Measurements from ENCODE around the gene CPXM2. TPM values are rescaled to one million over a fixed set of nuclear protein-coding genes. Genes with fewer than 3 reads are reported as not detected.

The CPXM2 gene
- total RNA-seq, 1 donor from 2014 or later: 0.16 TPM

- DNase-seq: no peak
Observed at GRCh38 chr10:123904834-123905409, 13.3 kb upstream of the CPXM2 start.

DNA sequence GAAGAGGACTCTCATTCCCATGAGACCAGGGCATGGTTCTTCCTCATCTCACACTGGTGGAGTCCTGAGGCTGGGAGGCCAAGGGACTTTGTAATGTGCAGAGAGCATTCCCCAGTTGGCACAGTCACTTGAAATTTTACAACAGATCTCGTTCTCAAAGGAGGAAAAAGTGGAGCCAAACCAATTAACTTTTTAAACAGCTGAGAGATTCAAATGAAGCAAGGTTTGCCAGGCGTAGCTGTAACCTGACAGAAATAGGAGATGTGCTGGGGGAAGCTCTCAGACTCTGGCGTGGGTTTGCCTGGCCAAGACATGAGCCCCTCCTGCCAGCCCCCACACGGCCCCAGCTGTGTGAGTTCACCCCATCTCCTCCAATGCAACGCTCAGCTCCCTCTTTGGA, 12.0 kb upstream of the CPXM2 start:
- DNase-seq: no peak

DNA sequence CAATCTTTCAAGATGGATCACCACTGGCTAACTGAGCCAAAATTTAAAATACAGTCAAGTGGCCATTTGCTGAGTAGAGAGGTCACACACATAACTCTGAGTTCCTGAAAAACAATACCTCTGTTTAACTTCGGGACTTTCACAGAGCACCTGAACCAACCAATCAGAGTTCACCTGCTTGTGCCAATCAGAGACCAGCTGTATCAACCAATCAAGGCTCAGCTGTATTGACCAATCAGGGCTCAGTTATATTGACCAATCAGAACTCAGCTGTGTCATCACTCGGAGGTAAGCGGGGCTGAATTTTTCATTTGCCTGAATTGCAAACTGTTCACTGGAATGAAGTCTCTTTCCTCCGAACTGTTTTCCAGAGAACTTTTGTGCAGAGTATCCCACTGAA, 10.0 kb upstream of the CPXM2 start:
- no peak for DNase-seq

- DNase-seq: no peak
Observed at GRCh38 chr10:123897146-123897545, 5.5 kb upstream of the CPXM2 start.

GRCh38 chr10:123896246-123896927, 4.8 kb upstream of the CPXM2 start:
- DNase-seq: no peak

DNA sequence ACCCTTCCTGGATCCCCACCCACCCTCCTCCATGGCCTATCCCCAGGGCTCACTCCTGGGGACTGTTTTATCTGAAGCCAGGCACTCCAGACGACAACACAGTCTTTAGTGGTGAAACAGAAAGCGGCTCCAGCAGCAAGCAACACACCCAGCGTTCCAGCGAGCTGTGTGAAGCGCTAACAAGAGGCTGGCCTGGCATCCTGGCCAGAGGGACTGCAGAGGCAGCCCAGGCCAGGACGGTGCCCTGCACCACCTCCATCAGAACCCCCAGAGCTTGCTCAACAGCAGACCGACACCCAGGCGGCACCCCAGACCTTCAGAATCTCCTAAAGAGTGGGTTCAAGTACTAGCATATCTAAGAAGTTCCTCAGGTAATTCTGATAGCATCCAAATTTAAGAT, 2.0 kb upstream of the CPXM2 start:
- no peak for DNase-seq

DNA sequence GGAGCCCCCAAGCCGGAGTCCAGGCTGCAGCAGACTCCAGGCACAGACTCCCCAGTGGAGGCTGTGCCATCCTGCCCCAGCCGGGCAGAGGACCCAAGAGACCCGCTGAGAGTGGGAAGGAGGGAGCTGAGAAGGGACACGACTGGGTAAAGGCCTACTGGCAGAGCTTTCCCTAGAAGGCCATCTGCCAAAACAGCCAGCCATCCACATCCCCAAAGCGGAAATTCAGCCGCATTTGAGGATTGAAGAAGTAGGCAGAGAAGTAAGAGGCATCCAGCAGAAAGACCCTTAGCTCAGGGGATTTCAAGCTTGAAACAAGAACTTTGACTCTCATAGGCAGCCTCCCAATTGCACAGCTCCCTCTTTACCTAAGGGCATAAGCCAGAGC, 857 bp downstream of the CPXM2 start:
- DNase-seq: no peak

- no peak for DNase-seq
Observed at GRCh38 chr10:123890226-123890625, 1.4 kb downstream of the CPXM2 start.

GRCh38 chr10:123889821-123890220, 1.8 kb downstream of the CPXM2 start:
- DNase-seq: no peak

DNA sequence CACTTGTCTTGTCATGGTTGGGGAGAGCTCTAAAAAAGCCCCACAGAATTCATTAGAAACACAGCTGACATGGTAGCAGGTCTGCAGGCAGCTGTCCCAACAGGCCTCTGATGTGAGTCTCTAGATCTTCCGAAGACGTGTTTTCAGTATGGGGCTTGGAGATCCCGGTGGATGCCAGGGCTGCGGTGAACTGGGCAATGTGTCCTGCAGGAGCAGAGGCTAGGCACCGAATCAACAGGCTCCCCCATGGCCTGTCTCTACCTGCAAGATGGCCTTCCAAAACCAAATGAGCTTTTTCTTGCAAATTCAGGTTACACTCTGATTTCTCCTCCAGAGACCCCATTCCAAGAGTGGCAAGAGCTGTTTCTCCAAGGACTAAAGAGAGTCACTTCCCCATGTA, 2.9 kb downstream of the CPXM2 start:
- DNase-seq: no peak

DNA sequence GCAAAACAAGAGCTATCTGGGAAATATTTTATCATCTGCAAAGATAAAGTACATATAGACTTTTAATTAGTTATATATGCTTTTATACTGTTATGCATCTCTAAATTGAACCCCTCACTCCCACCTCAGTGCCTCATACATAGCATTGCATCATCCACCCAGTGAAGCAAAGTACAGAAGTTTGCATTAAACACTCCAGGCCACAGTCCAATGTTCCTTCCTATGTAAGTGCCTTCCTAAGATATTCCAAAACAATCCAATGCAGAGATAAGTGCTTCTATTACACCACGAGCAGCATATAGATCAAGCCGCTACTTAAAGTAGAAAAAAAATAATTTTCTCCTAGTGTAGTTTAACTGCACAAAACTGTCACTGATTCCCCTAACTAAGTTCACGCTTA, 3.4 kb downstream of the CPXM2 start:
- DNase-seq: no peak

DNA sequence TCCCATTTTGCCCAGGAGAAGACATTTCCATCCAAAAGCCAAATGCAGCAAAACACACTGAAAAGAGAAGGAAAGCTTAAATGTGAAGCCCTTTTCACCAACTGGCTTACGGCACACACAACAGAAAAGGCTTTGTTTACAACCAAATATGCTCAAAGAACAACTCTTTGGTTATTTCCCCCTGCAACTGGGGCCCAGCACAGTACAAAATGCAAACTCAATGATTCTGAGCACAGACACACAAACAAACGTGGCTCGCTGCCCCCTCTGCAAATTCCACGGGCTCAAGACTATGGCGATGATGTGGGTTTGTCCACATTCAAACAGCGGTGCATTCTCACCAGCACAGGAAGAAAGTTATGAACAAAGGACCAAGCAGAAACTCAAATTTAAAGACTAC, 5.3 kb downstream of the CPXM2 start:
- no peak for DNase-seq

DNA sequence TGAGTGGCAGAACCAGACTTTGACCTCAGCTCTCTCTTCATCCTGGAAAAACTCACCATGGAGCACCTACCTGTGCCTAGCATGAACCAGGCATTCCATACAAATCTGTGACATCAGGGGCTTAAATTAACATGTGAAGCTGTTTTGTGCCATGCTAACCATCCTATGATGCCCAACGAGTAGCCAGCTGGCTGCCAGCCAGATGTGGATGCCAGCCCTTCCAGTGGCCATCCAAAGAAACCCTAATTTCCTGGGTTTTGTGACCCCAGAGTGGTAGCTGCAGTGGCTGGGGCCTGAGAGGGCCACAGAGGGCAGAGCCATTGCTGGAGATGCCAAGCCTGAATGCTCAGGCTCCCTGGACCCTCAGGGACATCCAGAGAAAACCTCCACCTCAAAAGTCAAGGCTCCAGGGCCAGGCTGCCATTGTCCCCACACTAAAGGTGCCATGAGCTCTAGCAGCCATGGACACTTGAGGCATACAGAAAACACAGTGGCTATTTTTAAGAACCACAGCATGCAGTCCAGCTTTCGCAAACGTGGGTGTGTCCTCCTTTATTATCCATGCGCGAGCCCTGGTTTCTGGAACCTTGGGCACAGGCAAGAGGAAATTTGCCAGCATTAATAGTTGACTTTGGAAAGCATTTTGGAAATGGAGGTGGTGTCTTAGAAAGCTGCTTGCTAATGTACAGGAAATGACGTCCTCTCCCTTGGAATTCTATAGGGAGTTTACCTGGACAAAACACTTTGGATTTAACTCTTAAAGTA, 6.0 kb downstream of the CPXM2 start:
- DNase-seq: no peak

DNA sequence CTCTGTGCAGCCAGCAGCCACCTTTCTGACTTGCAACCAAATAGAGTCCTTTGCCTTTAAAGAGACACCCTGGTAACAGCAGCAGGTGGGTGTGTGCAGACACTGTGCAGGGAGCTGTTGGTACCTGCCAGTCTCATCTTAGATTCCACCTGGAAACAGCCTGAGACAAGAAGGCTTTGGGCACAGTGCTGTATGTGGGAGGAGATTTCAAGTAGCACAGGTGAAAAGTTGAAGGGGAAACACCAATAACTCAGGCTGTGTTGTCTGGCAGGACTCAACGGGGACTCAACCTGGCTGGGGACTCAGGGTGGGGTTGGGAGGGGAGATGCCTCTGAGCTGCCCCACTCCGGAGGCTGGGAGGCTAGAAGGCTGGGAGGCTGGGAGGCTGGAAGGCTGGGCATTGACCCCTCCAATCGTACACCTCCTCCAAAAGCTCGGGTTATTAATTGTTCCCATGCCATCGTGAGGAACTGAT, 6.7 kb downstream of the CPXM2 start:
- DNase-seq: no peak

DNA sequence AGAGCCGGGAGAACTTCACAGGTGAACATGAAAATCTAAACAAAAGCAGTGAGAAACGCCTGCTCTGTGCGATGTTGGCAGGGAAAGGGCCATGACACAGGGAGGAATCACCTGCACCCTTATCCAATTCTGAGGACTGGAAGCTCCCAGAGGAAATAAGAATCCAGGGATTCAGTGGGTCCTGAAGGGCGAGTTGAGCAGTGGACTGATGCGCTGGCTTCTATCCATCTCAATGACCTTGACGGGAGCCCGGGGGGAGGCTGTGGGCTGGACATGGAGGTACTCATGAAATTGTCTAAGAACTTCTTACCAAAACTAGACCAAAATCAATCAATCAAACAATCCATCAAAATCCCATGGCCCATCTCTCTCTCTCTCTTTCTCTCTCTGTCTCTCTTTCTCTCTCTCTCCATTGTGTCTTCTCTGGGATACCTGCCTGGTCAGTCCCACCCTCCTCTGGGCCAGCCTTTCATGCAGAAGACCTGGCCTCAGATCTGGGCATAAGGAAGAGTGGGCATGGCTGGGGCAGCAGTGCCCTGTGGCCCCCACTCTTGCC, 7.2 kb downstream of the CPXM2 start:
- no peak for DNase-seq

DNA sequence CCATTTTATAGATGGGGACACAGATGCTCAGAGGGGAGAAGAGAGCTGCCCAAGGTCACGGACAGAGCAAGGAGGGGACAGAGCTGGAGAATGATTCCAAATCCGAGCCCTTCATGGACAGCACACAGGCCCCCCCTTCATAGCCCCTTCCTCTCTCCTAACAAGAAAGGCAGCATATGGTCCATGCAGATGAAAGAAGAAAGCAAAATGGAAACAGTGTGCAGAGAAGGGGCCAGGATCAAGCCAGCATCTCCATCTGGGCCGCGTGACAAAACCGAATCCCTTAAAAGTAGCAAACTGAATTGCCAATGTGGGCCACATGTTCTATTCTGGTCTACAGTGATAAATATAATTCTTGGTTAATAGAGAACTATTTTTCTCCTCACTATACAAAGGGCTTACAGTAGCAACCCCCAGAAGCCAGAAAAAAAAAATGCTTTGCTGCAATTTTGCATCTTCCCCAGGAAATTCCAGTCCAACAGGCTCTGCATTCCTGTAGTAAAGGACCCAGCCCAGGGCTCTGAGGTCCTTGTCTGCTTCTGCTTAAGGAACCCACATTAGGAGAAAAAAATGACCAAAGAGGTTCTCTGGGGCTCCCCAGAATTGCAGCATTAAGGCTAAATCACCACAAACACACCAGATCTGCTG, 7.8 kb downstream of the CPXM2 start:
- DNase-seq: no peak

- DNase-seq: no peak
Observed at GRCh38 chr10:123882681-123883445, 8.7 kb downstream of the CPXM2 start.

DNA sequence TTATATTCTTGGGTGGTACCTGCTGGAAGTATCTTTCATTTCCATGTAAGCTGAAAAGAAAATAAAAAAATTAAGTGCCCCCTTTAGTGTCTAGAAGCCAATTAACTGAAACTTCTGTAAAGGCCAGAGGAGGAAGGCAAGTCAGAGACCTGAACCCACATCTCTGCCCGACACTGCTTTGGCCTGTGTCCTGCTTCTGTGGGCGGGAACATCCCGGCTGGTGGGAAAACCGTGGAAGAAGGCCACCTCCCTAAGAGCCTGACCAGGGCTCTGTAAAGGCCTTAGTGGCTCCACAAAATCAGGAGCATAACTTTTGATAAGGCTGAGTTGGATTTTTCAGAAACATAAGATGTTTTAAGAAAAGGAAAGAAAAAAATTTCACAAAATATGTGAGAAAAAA, 9.4 kb downstream of the CPXM2 start:
- no peak for DNase-seq

DNA sequence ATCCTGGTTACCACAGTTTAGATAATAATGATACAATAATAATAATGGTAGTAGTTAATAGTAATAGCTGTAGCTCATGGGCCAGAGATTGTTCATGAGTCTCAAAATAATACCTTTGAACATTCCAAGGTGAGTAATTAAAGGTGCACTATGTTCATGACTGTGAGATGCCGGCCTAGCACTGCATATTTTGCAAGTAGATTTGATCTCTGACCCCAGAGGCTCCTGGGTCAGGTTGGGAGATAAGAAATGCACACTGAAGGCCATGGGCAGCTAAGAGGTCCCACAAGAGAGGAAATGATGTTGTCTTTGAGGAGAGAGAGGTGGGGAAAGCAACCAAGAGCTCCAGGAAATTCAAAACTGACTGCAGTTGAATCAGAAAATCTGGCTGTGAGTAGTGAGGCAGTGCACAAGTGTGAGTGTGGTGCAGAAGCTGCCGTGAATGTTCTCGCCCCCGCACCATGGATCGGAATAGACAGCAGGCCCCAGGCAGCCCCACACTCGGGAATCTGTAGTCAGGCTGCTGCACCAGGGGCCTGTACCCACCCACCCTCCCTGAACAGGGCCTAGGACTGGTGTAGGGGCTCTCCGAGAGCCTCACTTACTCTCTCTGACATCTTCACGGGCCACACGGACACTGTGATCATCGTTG, 11.9 kb downstream of the CPXM2 start:
- no peak for DNase-seq

DNA sequence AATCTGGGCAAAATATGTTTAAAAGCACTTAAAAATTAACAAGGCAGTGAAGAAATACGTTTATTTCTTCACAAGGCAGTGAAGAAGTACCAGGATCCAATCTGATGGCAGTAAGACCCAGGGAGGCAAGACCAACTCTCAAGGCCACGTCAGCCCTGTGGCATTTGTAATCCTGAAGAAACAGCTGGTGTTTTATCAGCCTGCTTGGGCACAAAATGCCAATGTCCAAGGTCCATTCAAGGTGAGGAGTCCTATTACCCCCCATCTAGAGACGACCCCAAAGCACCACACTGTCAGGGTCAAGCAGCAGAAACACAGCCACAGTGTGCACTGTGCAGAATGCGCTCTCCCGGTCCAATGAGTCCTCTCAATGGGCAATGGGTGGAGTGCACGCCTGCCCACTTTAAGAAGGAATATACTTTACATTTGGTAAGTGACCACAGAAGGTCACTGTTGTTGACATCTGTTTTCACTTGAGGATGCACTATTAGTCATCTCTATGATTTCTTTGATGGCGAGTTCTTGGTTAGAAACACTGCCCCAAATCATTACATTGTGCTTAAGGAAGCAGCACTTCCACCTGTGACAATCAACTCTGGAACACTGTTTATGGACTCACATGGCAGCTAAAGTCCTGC, 12.8 kb downstream of the CPXM2 start:
- no peak for DNase-seq

DNA sequence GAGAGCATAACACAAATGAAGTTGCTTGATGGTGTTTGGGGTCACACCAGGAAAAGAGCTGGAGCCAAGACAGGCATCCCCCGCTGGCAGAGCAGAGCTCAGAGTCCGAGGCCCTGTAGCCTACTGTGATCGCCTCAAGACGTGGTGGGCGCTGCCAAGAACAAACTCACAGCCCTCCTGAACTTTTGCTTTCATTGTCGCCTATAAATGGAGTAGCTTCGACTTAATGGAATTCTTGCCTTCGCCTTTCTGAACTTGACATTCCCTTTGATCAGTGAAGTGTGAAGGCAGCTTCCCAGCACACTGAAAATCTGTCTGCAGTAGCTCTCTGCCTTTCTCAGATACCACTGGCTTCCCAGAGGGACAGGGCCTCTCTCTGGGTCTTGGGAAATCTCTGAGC, 21.3 kb downstream of the CPXM2 start:
- DNase-seq: no peak
